NCI-H2227 treated with DMSO at 0.1 percent for 48 hours (cell line): ENCODE data around the gene PADI3.

Experiments
- DNase-seq: peaks from one replicate; lab custom pipeline; 2025; lab: John Stamatoyannopoulos, UW

Gene PADI3

DNA sequence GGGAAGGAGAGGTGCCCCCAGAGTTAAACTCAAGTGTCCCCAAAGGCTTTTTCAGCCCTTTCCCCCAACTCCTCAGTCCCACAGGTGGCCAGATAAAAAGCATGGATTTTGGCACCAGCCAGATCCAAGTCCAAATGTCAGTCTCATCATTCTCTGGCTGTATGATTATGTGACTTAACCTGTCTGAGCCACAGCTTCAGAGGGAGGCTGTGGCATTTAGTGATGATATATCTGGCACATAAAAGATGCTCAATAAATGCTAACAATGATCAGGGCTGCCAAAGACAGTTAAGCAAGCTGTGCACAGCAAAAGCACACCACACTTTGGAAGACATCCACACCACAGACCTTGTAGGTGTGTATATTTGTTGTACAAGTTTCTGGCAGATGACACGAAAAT is 5.6 kb upstream of the PADI3 start:
- DNase-seq: no peak

DNA sequence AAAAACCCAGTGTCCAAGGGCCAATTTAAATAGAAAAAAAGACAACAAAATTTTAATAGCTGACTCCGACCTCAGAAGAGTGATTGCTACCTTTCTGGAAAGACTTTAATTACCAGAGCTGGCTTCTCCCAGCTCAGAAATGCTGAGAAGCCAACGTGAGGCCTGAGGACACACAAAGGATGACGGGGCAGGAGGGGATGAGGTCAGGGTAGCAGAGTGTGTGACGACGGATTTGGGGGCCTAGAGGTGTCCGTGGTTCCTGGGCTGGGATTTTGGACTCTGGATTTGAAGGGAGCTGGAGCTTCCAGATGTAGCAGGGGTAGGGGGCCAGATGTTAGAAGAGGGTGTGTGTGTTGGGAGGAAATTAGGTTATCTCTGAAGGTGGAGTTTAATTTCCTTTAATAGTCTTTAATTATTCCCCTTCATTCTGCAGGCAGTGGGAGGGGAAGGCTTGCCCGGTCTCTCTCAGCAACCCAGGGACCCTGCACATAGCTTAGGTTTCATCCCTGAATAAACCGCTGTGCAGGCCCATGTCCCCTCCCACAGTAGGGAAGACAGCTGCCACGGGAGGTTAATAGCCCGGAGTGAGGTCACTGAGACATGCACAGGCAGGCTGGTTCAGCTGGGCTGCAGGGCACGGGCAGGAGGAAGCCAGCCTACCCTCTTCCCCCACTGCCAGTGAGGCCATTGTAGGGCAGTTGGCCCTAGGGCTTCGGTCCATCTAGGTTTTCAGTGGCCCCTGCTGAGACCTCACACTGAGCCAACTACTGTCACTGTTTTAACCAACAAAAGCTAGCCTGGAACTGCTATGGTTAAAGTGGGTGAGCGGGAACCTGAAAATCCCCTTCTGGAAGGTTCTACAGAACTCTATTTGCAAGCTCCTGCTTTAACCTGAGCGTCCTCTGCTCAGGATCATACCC is 3.8 kb upstream of the PADI3 start:
- no peak for DNase-seq

DNA sequence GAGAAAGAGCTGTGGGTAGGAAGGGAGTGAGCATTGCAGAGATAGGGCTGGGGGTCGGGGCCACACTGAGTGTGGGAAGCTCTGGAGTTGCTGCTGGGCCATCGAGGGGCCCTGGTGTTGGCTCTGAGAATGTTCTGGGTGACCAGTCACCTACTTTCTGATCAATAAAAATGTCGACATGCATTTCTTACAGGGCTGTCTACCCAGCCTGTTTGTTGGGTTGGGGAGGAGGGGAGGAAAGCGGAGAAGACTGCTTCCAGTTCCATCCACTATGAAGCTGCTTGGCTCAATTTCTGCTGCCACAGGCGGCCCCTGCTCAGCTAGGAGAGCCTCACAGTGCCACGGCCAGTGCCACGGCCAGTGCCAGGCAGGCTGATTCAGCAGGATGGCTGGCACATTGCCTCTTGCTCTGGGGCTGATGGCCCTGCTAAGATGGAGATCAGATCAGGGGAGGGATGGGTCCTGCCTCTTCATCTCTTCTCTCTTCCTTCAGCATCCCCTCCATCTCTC is 3.0 kb upstream of the PADI3 start:
- no peak for DNase-seq

- DNase-seq: no peak
Measured at GRCh38 chr1:17246971-17247370, 1.9 kb upstream of the PADI3 start.

DNA sequence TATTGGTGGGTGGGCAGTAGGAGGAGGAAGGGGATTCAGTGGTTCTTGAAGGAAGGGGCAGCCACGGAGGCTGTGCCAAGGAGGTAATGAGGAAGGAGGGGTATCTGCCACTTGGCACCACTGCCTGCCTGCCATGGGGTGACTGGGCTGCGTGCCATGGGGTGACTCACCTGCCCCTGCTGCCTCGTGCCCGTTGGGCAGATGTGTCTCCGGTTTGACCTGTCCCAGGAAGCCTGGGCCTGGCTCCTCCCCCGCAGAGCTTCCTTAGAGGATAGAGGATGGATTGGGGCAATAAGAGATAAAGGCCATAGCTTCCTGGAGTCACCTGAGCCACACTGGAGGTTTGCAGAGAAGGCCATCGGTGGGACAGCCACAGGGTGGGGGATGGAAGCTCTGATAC is 1.7 kb downstream of the PADI3 start:
- no peak for DNase-seq

- DNase-seq: no peak
Measured at GRCh38 chr1:17251246-17251645, 2.3 kb downstream of the PADI3 start.

GRCh38 chr1:17251701-17252376 is 2.9 kb downstream of the PADI3 start:
- no peak for DNase-seq

DNA sequence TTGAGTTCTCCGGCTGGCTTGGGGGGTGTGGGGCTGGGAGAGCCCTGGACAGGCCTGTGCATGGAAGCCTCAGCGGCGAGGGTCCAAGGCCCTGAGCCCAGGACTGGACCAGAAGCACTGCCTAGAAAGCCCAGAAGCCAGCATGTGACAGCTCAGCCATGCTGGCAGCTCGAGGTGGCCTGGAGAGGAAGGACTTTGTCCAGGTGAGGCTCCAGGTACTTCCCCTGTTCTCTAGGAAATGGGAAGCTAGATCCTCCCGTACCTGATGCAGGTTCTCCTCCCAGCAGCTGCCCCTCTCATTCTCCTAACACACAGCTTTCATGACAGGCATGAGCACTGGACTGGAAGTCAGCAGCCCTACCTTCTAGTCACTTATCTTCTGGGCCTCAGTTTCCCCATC is 6.4 kb downstream of the PADI3 start:
- no peak for DNase-seq

- DNase-seq: no peak
Measured at GRCh38 chr1:17258116-17258757, 9.3 kb downstream of the PADI3 start.

- DNase-seq: no peak
Measured at GRCh38 chr1:17258758-17259130, 9.8 kb downstream of the PADI3 start.

- no peak for DNase-seq
Measured at GRCh38 chr1:17259233-17259873, 10.5 kb downstream of the PADI3 start.

GRCh38 chr1:17260264-17260663 is 11.4 kb downstream of the PADI3 start:
- DNase-seq: no peak

GRCh38 chr1:17260738-17261137 is 11.8 kb downstream of the PADI3 start:
- DNase-seq: no peak

DNA sequence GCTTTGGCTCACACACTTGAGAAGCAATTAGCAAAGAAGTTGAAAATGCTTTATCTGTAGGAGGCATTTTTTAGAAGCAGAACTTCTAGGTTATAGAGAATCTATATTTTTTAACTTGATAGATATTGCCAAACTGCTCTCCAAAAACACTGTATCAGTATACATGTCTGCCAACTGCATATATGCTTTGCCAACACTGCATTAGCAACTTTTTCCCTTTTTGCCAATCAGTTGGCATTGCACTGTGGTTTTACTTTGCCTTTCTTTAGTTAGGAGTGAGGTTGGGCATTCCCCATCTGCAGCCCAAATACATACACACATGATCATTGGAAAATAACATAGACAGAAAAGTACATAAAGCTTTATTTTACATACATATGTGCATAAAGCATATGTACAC is 15.0 kb downstream of the PADI3 start:
- no peak for DNase-seq

DNA sequence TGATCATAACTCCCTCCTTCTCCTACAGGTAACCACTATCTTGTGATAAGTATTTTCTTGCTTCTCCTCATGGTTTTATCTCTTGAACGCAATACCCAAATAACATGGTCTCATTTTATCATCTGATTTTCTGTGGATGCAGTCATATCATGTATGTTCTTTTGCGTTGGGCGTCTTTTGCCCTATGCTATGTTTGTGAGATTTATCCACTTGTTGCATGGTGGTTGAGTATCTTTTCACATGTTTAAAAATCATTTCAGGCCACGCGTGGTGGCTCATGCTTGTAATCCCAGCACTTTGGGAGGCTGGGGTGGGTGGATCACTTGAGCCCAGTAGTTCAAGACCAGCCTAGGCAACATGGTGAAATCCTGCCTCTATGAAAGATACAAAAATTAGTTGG is 15.6 kb downstream of the PADI3 start:
- no peak for DNase-seq

DNA sequence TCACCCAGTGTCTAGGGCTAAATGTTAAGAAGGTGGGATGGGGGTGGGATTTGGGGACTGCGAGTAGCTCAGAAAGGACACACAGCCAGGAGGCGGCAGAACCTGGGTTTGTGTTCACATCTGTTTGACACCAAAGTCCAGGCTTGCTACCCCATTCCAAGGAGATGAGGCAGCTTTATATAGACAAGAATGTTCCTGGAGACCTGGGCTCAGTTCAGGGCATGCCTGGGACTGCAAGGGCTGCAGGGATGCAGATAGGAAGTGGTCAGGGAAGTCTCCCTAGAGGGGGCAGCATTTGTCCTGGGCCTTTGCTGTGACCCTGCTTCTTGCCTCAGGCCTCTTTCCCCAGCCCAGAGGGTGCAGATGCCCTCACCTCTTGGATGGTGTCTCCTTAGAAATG is 16.3 kb downstream of the PADI3 start:
- DNase-seq: no peak

DNA sequence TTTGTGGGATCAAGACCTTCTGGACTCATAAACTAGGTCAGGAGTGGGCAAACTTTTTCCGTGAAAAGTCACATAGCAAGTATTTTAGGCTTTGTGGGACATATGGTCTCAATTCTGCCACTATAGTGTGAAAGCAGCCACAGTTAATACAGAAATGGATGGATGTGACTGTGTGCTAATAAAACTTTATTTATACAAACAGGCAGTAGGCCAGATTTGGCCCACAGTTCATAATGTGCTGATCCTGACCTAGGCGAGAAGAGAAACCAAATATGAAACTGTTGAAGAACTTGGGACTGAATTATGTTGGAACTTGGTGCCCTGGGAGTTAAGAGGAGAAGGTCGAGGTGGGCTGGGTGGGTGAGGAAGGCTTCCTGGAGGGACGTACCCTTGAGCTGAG is 17.1 kb downstream of the PADI3 start:
- no peak for DNase-seq

DNA sequence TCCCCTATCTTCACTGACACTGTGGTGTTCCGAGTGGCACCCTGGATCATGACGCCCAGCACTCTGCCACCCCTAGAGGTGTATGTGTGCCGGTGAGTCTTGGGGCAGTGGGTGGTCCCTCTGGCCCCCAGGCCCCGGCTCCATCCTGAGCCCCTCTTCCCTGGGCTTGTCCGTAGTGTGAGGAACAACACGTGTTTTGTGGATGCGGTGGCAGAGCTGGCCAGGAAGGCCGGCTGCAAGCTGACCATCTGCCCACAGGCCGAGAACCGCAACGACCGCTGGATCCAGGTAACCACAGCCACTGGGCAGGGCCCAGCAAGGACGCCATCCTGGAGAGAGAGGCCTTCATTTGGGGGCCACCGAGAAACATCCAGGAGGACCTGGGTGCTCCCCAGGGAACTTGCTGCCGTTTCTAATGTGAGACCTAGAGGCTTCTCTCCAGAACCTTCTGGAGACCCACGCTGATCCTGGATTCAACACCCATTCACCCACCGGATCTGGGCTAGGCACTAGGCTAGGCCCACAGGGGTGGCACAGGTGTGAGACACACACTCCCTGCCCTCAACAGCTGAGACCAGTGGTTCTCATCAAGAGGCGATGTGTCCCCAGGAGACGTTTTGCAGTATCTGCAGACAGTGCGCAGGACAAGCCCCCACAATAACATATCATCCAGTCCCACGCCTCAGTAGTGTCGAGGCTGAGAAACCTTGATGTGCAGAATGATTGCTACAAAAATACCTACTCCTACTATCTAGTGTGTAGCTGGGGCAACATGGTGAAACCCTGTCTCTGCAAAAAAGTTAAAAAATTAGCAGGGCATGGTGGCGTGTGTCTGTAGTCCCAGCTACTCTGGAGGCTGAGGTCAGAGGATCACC is 22.2 kb downstream of the PADI3 start:
- no peak for DNase-seq

DNA sequence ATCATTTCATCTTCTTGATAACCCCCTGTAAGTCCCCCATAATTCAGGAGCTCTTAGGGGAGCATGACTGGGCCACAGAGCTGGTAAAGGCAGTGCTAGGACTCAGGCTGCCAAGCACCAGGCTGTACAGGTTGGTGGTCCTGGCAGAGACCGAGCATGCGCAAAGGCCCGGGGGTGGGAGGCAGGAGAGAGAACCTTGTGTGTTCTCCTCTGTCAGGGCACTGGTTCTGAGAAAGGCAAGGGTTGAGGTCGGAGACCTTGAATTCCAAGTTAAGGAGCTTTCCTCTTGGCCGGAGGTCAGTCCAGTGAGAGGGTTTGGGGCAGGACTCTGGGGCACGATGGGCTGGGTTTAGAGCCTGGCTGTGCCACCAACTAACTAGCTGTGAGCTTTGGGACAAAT is 23.2 kb downstream of the PADI3 start:
- DNase-seq: no peak

GRCh38 chr1:17272646-17273045 is 23.7 kb downstream of the PADI3 start:
- DNase-seq: no peak

DNA sequence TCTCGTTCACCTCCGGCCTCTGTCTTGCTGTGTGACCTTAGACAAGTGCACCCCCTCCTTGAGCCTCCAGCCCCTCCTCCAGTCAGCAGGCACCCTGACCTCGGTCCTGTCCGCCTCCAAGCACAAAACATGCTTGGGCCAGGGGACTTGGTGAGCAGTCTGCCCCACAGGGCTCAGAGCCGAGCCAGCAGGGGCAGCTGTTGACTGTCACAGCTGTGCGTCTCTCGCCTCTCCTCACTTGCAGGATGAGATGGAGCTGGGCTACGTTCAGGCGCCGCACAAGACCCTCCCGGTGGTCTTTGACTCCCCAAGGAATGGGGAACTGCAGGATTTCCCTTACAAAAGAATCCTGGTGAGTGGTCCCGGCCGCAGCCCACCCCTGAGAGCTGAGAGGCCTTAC is 24.2 kb downstream of the PADI3 start:
- DNase-seq: no peak
